Smooth muscle cell (in vitro differentiated cells): ENCODE results near the gene PDE3B. TPM values are rescaled to one million over a fixed set of nuclear protein-coding genes. Genes with fewer than 3 reads are reported as not detected.
"Not testable (repeated sequence)": the region's sequence is repeated elsewhere in the genome, so short reads cannot be mapped to it uniquely, and the experiment has no call there.

Experiments used
- DNase-seq: peaks from one replicate; lab custom pipeline; 2025; ENCODE audit not compliant: unreplicated experiment; lab: John Stamatoyannopoulos, UW
- H2AFZ ChIP-seq: fragments of 200-600 bp; sonication (generic); 2 replicates; pipeline ENCODE4 v1.6.0; 2016; ENCODE audit warnings: antibody characterized with exemption, low read depth, mild to moderate bottlenecking
- H3F3A ChIP-seq: fragments of 200-600 bp; sonication (generic); 2 replicates; pipeline ENCODE4 v1.6.0; 2017; ENCODE audit warnings: antibody characterized with exemption, low read depth
- H3K27ac ChIP-seq: fragments of 200-600 bp; sonication (generic); 2 replicates; pipeline ENCODE4 v1.5.1; 2016; ENCODE audit warnings: low read depth, mild to moderate bottlenecking
- H3K27me3 ChIP-seq: fragments of 200-600 bp; sonication (generic); 2 replicates; pipeline ENCODE4 v1.6.1; 2016; ENCODE audit warnings: low read depth, mild to moderate bottlenecking
- H3K36me3 ChIP-seq: fragments of 200-600 bp; sonication (generic); 2 replicates; pipeline ENCODE4 v1.5.1; 2016; ENCODE audit warnings: low read depth
- H3K4me1 ChIP-seq: fragments of 200-600 bp; sonication (generic); 2 replicates; pipeline ENCODE4 v1.5.1; 2016; ENCODE audit warnings: low read depth
- H3K4me2 ChIP-seq: fragments of 200-600 bp; sonication (generic); 2 replicates; pipeline ENCODE4 v1.6.0; 2016; ENCODE audit warnings: mild to moderate bottlenecking
- H3K4me3 ChIP-seq: fragments of 200-600 bp; sonication (generic); 2 replicates; pipeline ENCODE4 v1.5.1; 2016; ENCODE audit warnings: mild to moderate bottlenecking
- H3K79me2 ChIP-seq: fragments of 200-600 bp; sonication (generic); 2 replicates; pipeline ENCODE4 v1.6.0; 2016; ENCODE audit warnings: low read depth, mild to moderate bottlenecking
- H3K9ac ChIP-seq: fragments of 200-600 bp; sonication (generic); 2 replicates; pipeline ENCODE4 v1.6.0; 2016; ENCODE audit warnings: low read depth
- H3K9me3 ChIP-seq: fragments of 200-600 bp; sonication (generic); replicated peaks from 2 replicates; pipeline ENCODE4 v1.5.1; 2016; ENCODE audit warnings: low read depth
- H4K20me1 ChIP-seq: fragments of 200-600 bp; sonication (generic); 2 replicates; pipeline ENCODE4 v1.6.0; 2016; ENCODE audit warnings: low read depth
- WGBS: methylation state at CpG from one replicate; pipeline ENCODE4 v1.1.7; 2016; ENCODE audit warnings: low lambda C conversion rate; 5-methylcytosine and 5-hydroxymethylcytosine counted together
- polyA plus RNA-seq: library from polyadenylated mRNA; unstranded; fragments of >200 nt; fragmentation: Nextera tagmentation; extraction: Ambion mirVana; gene quantifications from 2 replicates; pipeline ENCODE4 v1.2.1, GENCODE V29; 2016
- total RNA-seq: library from RNA; depleted of rRNA; stranded (reverse); fragments of >200 nt; gene quantifications from 2 replicates; pipeline ENCODE4 v1.2.3, GENCODE V29; 2014
- TF ChIP-seq, protein P1 (sequence below): fragments of 200-600 bp; sonication (generic); IDR thresholded peaks from 2 replicates; pipeline ENCODE4 v1.5.1; 2017; ENCODE audit warnings: borderline replicate concordance, mild to moderate bottlenecking, antibody characterized with exemption; ENCODE audit not compliant: insufficient read depth, poor library complexity, severe bottlenecking

The PDE3B gene
- total and polyA plus RNA-seq, 2 experiments from 2014 or later: 1.7 to 1.8 TPM

DNA sequence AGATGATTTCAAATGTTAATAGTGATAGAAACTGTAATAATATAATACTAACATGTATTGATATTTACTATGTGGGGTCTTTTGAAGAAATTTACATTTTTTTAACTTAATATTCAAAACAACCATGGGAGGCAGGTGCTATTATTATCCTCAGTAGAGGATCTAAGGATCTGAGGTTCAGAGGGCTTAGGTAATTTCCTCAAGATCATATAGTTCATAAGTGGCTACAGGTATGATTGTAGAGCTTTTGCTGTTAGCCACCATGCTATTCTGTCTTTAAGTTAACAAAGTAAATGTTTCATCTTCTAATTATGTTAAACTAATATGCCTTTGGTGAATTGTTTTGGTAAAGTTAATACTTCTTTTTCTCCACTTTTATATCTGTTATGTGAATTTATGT, 83.6 kb downstream of the PDE3B start:
- Histone ChIP-seq H3K27ac (no peak overlapping the region), H3K79me2 (no peaks in the 10 kb centered on the region), H4K20me1 (no peaks in the 10 kb centered on the region), H3F3A (no peaks in the 10 kb centered on the region), H3K4me2 (no peak overlapping the region), H3K9me3 (no peaks in the 10 kb centered on the region), H3K27me3 (no peaks in the 10 kb centered on the region), H3K4me3 (no peak overlapping the region), H2AFZ (no peak overlapping the region), H3K9ac (no peak overlapping the region), H3K36me3 (no peaks in the 10 kb centered on the region), H3K4me1 (no peaks in the 10 kb centered on the region)
- no peak for DNase-seq
- TF ChIP-seq, protein P1, sequence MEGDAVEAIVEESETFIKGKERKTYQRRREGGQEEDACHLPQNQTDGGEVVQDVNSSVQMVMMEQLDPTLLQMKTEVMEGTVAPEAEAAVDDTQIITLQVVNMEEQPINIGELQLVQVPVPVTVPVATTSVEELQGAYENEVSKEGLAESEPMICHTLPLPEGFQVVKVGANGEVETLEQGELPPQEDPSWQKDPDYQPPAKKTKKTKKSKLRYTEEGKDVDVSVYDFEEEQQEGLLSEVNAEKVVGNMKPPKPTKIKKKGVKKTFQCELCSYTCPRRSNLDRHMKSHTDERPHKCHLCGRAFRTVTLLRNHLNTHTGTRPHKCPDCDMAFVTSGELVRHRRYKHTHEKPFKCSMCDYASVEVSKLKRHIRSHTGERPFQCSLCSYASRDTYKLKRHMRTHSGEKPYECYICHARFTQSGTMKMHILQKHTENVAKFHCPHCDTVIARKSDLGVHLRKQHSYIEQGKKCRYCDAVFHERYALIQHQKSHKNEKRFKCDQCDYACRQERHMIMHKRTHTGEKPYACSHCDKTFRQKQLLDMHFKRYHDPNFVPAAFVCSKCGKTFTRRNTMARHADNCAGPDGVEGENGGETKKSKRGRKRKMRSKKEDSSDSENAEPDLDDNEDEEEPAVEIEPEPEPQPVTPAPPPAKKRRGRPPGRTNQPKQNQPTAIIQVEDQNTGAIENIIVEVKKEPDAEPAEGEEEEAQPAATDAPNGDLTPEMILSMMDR: no peak

DNA sequence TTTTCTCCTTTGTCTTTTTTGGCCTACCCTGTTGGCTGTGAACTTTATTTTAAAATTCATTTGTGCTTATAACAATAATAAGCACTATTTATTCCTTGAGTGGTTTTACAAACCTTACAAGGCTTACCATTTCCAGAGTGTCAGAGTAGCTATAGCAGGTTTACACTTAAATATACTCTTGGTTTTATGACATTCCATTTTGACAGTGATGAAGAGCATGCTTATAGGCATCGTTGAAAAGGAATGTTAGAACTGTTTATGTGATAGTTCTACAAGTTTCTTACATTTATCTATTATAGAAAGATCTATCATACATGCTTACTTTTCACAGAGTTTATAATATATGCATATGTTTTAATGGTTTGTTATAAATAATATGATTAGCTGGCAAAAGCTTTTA, 84.1 kb downstream of the PDE3B start:
- TF ChIP-seq, protein P1: no peak
- DNase-seq: no peak
- no peaks in the 10 kb centered on the region for H3F3A ChIP-seq
- no peaks in the 10 kb centered on the region for H4K20me1 ChIP-seq
- H3K27ac ChIP-seq: no peak overlapping the region
- H3K4me1 ChIP-seq: no peaks in the 10 kb centered on the region
- H3K4me3 ChIP-seq: no peak overlapping the region
- no peaks in the 10 kb centered on the region for H3K27me3 ChIP-seq
- no peak overlapping the region for H3K9ac ChIP-seq
- H3K9me3 ChIP-seq: no peaks in the 10 kb centered on the region
- no peaks in the 10 kb centered on the region for H3K79me2 ChIP-seq
- WGBS: 4% methylated on average over 1 of the region's 1 CpG
- H2AFZ ChIP-seq: no peak overlapping the region
- no peak overlapping the region for H3K4me2 ChIP-seq
- no peaks in the 10 kb centered on the region for H3K36me3 ChIP-seq

DNA sequence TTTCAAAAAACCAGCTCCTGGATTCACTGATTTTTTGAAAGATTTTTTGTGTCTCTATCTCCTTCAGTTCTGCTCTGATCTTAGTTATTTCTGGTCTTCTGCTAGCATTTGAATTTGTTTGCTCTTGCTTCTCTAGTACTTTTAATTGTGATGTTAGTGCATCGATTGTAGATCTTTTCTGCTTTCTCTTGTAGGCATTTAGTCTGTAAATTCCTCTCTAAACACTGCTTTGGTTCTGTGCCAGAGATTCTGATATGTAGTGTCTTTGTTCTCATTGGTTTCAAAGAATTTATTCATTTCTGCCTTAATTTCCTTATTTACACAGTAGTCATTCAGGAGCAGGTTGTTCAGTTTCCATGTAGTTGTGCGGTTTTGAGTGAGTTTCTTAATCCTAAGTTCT, 96.9 kb downstream of the PDE3B start:
- not testable (repeated sequence) for H3F3A ChIP-seq, H3K79me2 ChIP-seq, H3K36me3 ChIP-seq, H3K27me3 ChIP-seq, H3K4me3 ChIP-seq, DNase-seq, H4K20me1 ChIP-seq, H3K9me3 ChIP-seq, H3K4me1 ChIP-seq, H2AFZ ChIP-seq, H3K27ac ChIP-seq, H3K9ac ChIP-seq, H3K4me2 ChIP-seq
- 93% methylated on average over 2 of the region's 2 CpGs for WGBS

DNA sequence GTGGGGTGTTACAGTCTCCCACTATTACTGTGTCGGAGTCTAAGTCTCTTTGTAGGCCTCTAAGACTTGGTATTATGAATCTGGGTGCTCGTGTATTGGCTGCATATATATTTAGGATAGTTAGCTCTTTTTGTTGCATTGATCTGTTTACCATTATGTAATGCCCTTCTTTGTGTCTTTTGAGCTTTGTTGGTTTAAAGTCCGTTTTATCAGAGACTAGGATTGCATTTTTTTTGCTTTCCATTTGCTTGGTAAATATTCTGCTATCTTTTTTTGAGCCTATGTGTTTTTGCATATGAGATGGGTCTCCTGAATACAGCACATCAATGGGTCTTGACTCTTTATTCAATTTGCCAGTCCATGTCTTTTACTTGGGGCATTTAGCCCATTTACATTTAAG, 97.6 kb downstream of the PDE3B start:
- Histone ChIP-seq H2AFZ (no peak overlapping the region), H3F3A (no peaks in the 10 kb centered on the region), H3K4me2 (no peak overlapping the region), H3K36me3 (no peaks in the 10 kb centered on the region), H3K4me1 (no peaks in the 10 kb centered on the region), H4K20me1 (no peaks in the 10 kb centered on the region), H3K9me3 (no peaks in the 10 kb centered on the region), H3K27me3 (no peaks in the 10 kb centered on the region), H3K9ac (no peak overlapping the region), H3K79me2 (no peaks in the 10 kb centered on the region), H3K27ac (no peak overlapping the region), H3K4me3 (no peak overlapping the region)
- TF ChIP-seq, protein P1: no peak
- WGBS: 93% methylated on average over 3 of the region's 3 CpGs
- DNase-seq: no peak
